Naive B cell (primary cell): ENCODE results near the gene GGA2. TPM values are rescaled to one million over a fixed set of nuclear protein-coding genes. Genes with fewer than 3 reads are reported as not detected.
"Not testable (repeated sequence)": the region's sequence is repeated elsewhere in the genome, so short reads cannot be mapped to it uniquely, and the experiment has no call there.

Experiments
- ATAC-seq, 2 donors: fragments of 150-1000 bp; cut with Tn5 transposase; 2 replicates each; pipeline ENCODE4 v1.10.0; 2021; ENCODE audit warnings: low read depth in 2 of 2, mild to moderate bottlenecking in 2 of 2, moderate library complexity in 2 of 2
- DNase-seq: peaks from one replicate; pipeline ENCODE4 v3.0.0; 2022
- H3K27ac Mint-ChIP-seq, 6 donors: one replicate each; pipeline ENCODE4 v1.8.0; 2020 to 2022; ENCODE audit warnings: mild to moderate bottlenecking in 6 of 6, mixed read lengths in 6 of 6, moderate library complexity in 5 of 6, inconsistent platforms in 2 of 6
- H3K27me3 Mint-ChIP-seq, 3 donors: one replicate each; pipeline ENCODE4 v1.8.0; 2021 to 2022; ENCODE audit warnings: mixed read lengths in 3 of 3, mild to moderate bottlenecking in 1 of 3
- H3K36me3 Mint-ChIP-seq, 2 donors: one replicate each; pipeline ENCODE4 v1.8.0; 2020 to 2022; ENCODE audit warnings: mixed read lengths in 2 of 2, inconsistent platforms in 1 of 2, mild to moderate bottlenecking in 1 of 2
- H3K4me1 Mint-ChIP-seq, 3 donors: one replicate each; pipeline ENCODE4 v1.8.0; 2020 to 2022; ENCODE audit warnings: mixed read lengths in 3 of 3, inconsistent platforms in 1 of 3, mild to moderate bottlenecking in 1 of 3, moderate library complexity in 1 of 3
- H3K4me3 Mint-ChIP-seq, 8 donors: one replicate each; pipeline ENCODE4 v1.8.0; 2020 to 2022; ENCODE audit warnings: mild to moderate bottlenecking in 8 of 8, mixed read lengths in 8 of 8, moderate library complexity in 8 of 8, inconsistent platforms in 2 of 8
- H3K9me3 Mint-ChIP-seq, 7 donors: one replicate each; pipeline ENCODE4 v1.8.0; 2020 to 2022; ENCODE audit warnings: mixed read lengths in 7 of 7, mild to moderate bottlenecking in 5 of 7, inconsistent platforms in 2 of 7, moderate library complexity in 1 of 7
- polyA plus RNA-seq, 6 donors: library from polyadenylated mRNA; unstranded; fragments of 300-500 nt; fragmentation: Illumina TruSeq; gene quantifications; one replicate each; pipeline ENCODE4 v1.2.3, GENCODE V29; 2021; ENCODE audit warnings: low read depth in 6 of 6

The GGA2 gene
- polyA plus RNA-seq, 6 donors from 2014 or later = 154 to 303 (median 222) TPM

DNA sequence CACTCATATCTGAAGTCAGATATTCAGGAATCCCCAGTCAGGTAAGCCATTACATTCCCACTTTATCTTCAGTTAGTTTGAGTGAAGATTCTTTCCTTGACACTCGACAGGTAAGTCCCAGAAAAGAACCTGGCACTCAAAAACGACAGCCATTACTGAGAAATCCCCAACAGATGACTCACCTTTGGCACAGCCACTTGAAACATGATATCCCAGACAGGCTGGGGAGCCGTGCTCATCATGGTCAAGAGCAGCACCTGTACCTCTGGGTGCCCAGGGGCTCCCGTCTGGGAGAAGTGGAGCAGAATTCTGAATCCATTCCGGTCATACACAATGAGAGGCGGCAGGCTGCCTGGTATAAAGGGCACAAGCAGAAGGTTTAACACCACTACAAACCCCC, 40.5 kb downstream of the GGA2 start:
- no peaks in the 10 kb centered on the region for H3K9me3 Mint-ChIP-seq

GRCh38 chr16:23466162-23466885, 44.0 kb downstream of the GGA2 start:
- Mint-ChIP-seq H3K9me3 (no peaks in the 10 kb centered on the region), H3K27ac (peak overlapping the region in 1 of 6 donors; percentile 69), H3K4me1 (peaks cover 0 to 3% (median 3%) of the 10 kb centered on the region in 3 donors), H3K27me3 (no peaks in the 10 kb centered on the region), H3K36me3 (peaks cover 0 to 26% of the 10 kb centered on the region in 2 donors), H3K4me3 (no peak overlapping the region)
- ATAC-seq = no peak
- no peak for DNase-seq

More for the DNA sequence above, 40.5 kb downstream of the GGA2 start:
- no peak overlapping the region for H3K4me3 Mint-ChIP-seq
- peak overlapping the region in 1 of 6 donors; percentile 9 for H3K27ac Mint-ChIP-seq
- peaks cover 0 to 3% (median 3%) of the 10 kb centered on the region in 3 donors for H3K4me1 Mint-ChIP-seq
- no peak for ATAC-seq
- DNase-seq = no peak
- no peaks in the 10 kb centered on the region for H3K27me3 Mint-ChIP-seq
- peaks cover 4 to 26% of the 10 kb centered on the region in 2 donors for H3K36me3 Mint-ChIP-seq

DNA sequence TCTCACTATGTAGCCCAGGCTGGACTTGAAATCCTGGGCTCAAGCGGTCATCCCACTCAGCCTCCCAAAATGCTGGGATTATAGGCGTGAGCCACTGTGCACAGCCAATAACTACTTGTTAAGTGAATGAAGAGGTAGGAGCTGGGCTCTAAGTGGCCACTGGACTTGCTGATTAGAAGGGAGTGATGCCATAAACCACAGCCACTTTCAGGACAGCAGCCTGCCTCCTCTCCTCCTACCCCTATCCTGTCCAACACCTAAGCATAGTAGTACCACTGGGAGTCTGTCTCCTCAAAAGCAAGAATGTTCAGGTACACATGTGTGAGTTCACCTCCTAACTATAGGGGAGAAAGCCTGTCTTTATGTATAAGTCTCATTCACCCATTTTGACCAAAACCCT, 45.1 kb downstream of the GGA2 start:
- Mint-ChIP-seq H3K27ac (peak overlapping the region in 2 of 6 donors; percentile 8 to 61), H3K9me3 (no peaks in the 10 kb centered on the region), H3K4me3 (no peak overlapping the region), H3K27me3 (no peaks in the 10 kb centered on the region), H3K4me1 (peaks cover 0 to 3% (median 3%) of the 10 kb centered on the region in 3 donors), H3K36me3 (peaks cover 0 to 22% of the 10 kb centered on the region in 2 donors)
- ATAC-seq (peak; percentile 8 to 18), DNase-seq (no peak)

GRCh38 chr16:23464196-23464595, 46.1 kb downstream of the GGA2 start:
- Mint-ChIP-seq H3K4me3 (no peak overlapping the region), H3K27me3 (no peaks in the 10 kb centered on the region), H3K27ac (peak overlapping the region; percentile 0 to 91 (median 23)), H3K9me3 (no peaks in the 10 kb centered on the region), H3K4me1 (peaks cover 0 to 3% (median 3%) of the 10 kb centered on the region in 3 donors), H3K36me3 (peaks cover 0 to 18% of the 10 kb centered on the region in 2 donors)
- DNase-seq (no peak), ATAC-seq (no peak)

DNA sequence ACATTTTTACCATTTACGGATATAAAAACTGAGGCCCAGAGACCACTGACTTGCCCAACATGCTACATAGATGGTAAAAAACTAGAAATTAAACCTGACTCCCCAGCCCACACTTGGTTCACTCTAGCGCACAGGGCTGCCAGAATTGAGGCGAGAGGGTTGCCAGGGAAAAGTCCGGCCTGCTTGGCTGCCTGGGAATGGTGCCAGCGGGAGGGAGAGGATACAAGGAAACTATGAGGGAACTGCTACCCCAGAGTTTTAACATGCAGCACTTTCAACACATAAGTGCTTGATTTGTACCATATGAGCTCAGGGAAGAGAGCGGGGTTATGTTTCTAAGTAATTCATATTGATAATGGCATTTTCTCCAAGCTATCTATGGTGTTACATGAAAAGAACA, 47.3 kb downstream of the GGA2 start:
- H3K36me3 Mint-ChIP-seq = peaks cover 0 to 18% of the 10 kb centered on the region in 2 donors
- peak overlapping the region in 2 of 6 donors; percentile 40 to 41 for H3K27ac Mint-ChIP-seq
- H3K4me3 Mint-ChIP-seq, H3K4me1 Mint-ChIP-seq, ATAC-seq, DNase-seq, H3K9me3 Mint-ChIP-seq, H3K27me3 Mint-ChIP-seq: not testable (repeated sequence)

DNA sequence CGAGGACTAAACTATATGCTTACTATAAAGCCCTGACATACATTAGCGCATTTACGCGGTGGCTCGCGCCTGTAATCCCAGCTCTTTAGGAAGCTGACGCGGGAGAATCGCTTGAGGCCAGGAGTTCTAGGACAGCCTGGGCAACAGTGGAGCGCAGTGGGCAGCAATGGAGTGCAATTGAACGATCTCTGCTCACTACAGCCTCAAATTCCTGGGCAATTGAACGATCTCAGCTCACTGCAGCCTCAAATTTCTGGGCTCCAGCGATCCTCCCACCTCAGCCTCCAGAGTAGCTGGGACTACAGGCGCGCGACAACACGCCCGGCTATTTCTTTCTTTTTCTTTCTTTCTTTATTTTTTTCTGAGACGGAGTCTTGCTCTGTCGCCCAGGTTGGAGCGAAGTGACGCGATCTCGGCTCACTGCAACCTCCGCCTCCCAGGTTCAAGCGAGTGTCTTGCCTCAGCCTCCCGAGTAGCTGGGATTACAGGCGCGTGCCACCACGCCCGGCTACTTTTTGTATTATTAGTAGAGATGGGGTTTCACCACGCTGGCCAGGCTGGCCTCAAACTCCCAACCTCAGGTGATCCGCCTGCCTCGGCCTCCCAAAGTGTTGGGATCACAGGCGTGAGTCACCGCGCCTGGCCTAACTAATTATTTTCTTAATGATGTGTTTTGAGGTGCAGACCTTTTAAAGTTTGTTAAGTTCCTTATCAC, 56.8 kb downstream of the GGA2 start:
- Mint-ChIP-seq H3K4me1 (peaks cover 15 to 33% (median 17%) of the 10 kb centered on the region in 3 donors), H3K27ac (peak overlapping the region; percentile 60 to 99 (median 92))
- no peak for ATAC-seq

GRCh38 chr16:23452572-23453337, 57.5 kb downstream of the GGA2 start, which contains the start of gene COG7:
Gene COG7, minus strand, starts transcription at chr16:23453189. Its CDS starts 195 bp downstream, at chr16:23452994.
- H3K4me3 Mint-ChIP-seq = peak within 1 kb of the TSS; percentile 95 to 99 (median 96)
- ATAC-seq = peak; percentile 96 to 97
- H3K4me1 Mint-ChIP-seq = peaks cover 17 to 37% (median 21%) of the 10 kb centered on the region in 3 donors
- H3K9me3 Mint-ChIP-seq = no peaks in the 10 kb centered on the region
- peak; percentile 86 for DNase-seq
- no peaks in the 10 kb centered on the region for H3K36me3 Mint-ChIP-seq
- no peaks in the 10 kb centered on the region for H3K27me3 Mint-ChIP-seq
- H3K27ac Mint-ChIP-seq = peak within 1 kb of the TSS; percentile 68 to 99 (median 95)

More for the DNA sequence above, 56.8 kb downstream of the GGA2 start:
- no peaks in the 10 kb centered on the region for H3K36me3 Mint-ChIP-seq
- no peaks in the 10 kb centered on the region for H3K9me3 Mint-ChIP-seq
- DNase-seq = no peak
- peak overlapping the region; percentile 95 to 99 (median 96) for H3K4me3 Mint-ChIP-seq
- no peaks in the 10 kb centered on the region for H3K27me3 Mint-ChIP-seq

GRCh38 chr16:23452221-23452571, 58.1 kb downstream of the GGA2 start:
- no peak for DNase-seq
- no peaks in the 10 kb centered on the region for H3K36me3 Mint-ChIP-seq
- peak overlapping the region; percentile 95 to 99 (median 96) for H3K4me3 Mint-ChIP-seq
- H3K9me3 Mint-ChIP-seq = no peaks in the 10 kb centered on the region
- H3K27me3 Mint-ChIP-seq = no peaks in the 10 kb centered on the region
- no peak for ATAC-seq
- H3K4me1 Mint-ChIP-seq = peaks cover 17 to 35% (median 21%) of the 10 kb centered on the region in 3 donors
- H3K27ac Mint-ChIP-seq = peak overlapping the region; percentile 23 to 99 (median 95)

GRCh38 chr16:23448392-23448791, 61.9 kb downstream of the GGA2 start:
- Mint-ChIP-seq H3K4me3 (no peak overlapping the region), H3K9me3 (no peaks in the 10 kb centered on the region), H3K27me3 (no peaks in the 10 kb centered on the region), H3K4me1 (peaks cover 17 to 31% (median 21%) of the 10 kb centered on the region in 3 donors), H3K27ac (no peak overlapping the region), H3K36me3 (no peaks in the 10 kb centered on the region)
- ATAC-seq (no peak), DNase-seq (no peak)

DNA sequence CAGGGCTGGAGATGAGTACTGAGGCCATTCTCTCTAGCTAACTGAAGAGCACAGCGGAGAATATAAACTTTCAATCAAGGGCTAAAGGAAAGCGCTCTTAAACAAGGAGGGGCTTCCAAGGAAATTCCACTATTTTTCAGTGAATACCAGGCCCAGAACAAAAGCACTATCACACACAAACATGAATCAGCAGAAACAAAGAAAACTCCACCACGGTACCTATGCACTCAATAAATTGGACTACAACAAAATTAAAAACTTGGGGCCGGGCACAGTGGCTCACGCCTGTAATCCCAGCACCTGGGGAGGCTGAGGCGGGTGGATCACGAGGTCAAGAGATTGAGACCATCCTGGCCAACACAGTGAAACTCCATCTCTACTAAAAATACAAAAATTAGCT, 72.8 kb downstream of the GGA2 start:
- peaks cover 4 to 14% of the 10 kb centered on the region in 2 donors for H3K36me3 Mint-ChIP-seq
- not testable (repeated sequence) for H3K27ac Mint-ChIP-seq, H3K4me1 Mint-ChIP-seq, H3K27me3 Mint-ChIP-seq, ATAC-seq, DNase-seq, H3K9me3 Mint-ChIP-seq, H3K4me3 Mint-ChIP-seq

- Mint-ChIP-seq H3K27me3 (no peaks in the 10 kb centered on the region), H3K9me3 (no peaks in the 10 kb centered on the region), H3K27ac (no peak overlapping the region), H3K4me1 (peaks cover 0 to 6% (median 0%) of the 10 kb centered on the region in 3 donors), H3K36me3 (peaks cover 4 to 14% of the 10 kb centered on the region in 2 donors), H3K4me3 (no peak overlapping the region)
- no peak for DNase-seq
- no peak for ATAC-seq
Observed at GRCh38 chr16:23436951-23437350, 73.3 kb downstream of the GGA2 start.

- ATAC-seq (peak; percentile 84 to 87), DNase-seq (peak; percentile 44)
- peaks cover 0 to 6% (median 0%) of the 10 kb centered on the region in 3 donors for H3K4me1 Mint-ChIP-seq
- no peaks in the 10 kb centered on the region for H3K9me3 Mint-ChIP-seq
- no peaks in the 10 kb centered on the region for H3K27me3 Mint-ChIP-seq
- H3K27ac Mint-ChIP-seq = peak overlapping the region in 2 of 6 donors; percentile 32 to 44
- no peak overlapping the region for H3K4me3 Mint-ChIP-seq
- peaks cover 4 to 8% of the 10 kb centered on the region in 2 donors for H3K36me3 Mint-ChIP-seq
Observed at GRCh38 chr16:23435500-23435899, 74.8 kb downstream of the GGA2 start.

GRCh38 chr16:23434380-23434779, 75.9 kb downstream of the GGA2 start:
- H3K27ac Mint-ChIP-seq = no peak overlapping the region
- no peaks in the 10 kb centered on the region for H3K9me3 Mint-ChIP-seq
- peak; percentile 58 for DNase-seq
- no peak overlapping the region for H3K4me3 Mint-ChIP-seq
- H3K4me1 Mint-ChIP-seq = peaks cover 0 to 6% (median 0%) of the 10 kb centered on the region in 3 donors
- ATAC-seq = no peak
- no peaks in the 10 kb centered on the region for H3K27me3 Mint-ChIP-seq
- H3K36me3 Mint-ChIP-seq = peaks cover 3 to 4% of the 10 kb centered on the region in 2 donors
